Chondrocyte (in vitro differentiated cells): Measurements from ENCODE around the gene USP22. TPM values are rescaled to one million over a fixed set of nuclear protein-coding genes. Genes with fewer than 3 reads are reported as not detected.

Experiments
- DNase-seq: peaks from one replicate; pipeline ENCODE4 v3.0.0; 2021; ENCODE audit warnings: mixed read lengths, low spot score
- H3K27ac Mint-ChIP-seq: one replicate; pipeline ENCODE4 v1.8.0; 2021; ENCODE audit warnings: mild to moderate bottlenecking, moderate library complexity, mixed read lengths; ENCODE audit not compliant: unreplicated experiment
- H3K27me3 Mint-ChIP-seq: 2 replicates; pipeline ENCODE4 v1.8.0; 2021; ENCODE audit warnings: low read depth, mixed read lengths
- H3K36me3 Mint-ChIP-seq: 2 replicates; pipeline ENCODE4 v1.8.0; 2021; ENCODE audit warnings: low read depth, mixed read lengths
- H3K4me1 Mint-ChIP-seq: 2 replicates; pipeline ENCODE4 v1.8.0; 2021; ENCODE audit warnings: low read depth, mild to moderate bottlenecking, mixed read lengths
- H3K4me3 Mint-ChIP-seq: one replicate; pipeline ENCODE4 v1.8.0; 2021; ENCODE audit warnings: mild to moderate bottlenecking, moderate library complexity, mixed read lengths; ENCODE audit not compliant: unreplicated experiment
- H3K9me3 Mint-ChIP-seq: 2 replicates; pipeline ENCODE4 v1.8.0; 2021; ENCODE audit warnings: low read depth, mixed read lengths
- CTCF ChIP-seq: fragments of 200-600 bp; sonication (generic); IDR thresholded peaks from 2 replicates; pipeline ENCODE4 v1.5.0; 2021; ENCODE audit warnings: antibody characterized with exemption, mild to moderate bottlenecking, moderate library complexity
- total RNA-seq: library from RNA; stranded (reverse); gene quantifications from 3 replicates; pipeline ENCODE4 v1.2.1, GENCODE V29; 2021

USP22 gene
- total RNA-seq, 1 donor from 2014 or later: 248 TPM

- Mint-ChIP-seq H3K27ac (no peak overlapping the region), H3K9me3 (no peaks in the 10 kb centered on the region), H3K36me3 (peaks cover 10% of the 10 kb centered on the region), H3K4me1 (peaks cover 43% of the 10 kb centered on the region), H3K4me3 (no peak overlapping the region), H3K27me3 (no peaks in the 10 kb centered on the region)
- no peak for TF ChIP-seq CTCF
- no peak for DNase-seq
Measured at GRCh38 chr17:20994779-20995149, 48.0 kb downstream of the USP22 start.

GRCh38 chr17:20993863-20994778 is 48.7 kb downstream of the USP22 start:
- Mint-ChIP-seq H3K4me1 (peaks cover 43% of the 10 kb centered on the region), H3K36me3 (peaks cover 4% of the 10 kb centered on the region), H3K9me3 (no peaks in the 10 kb centered on the region), H3K27ac (peak overlapping the region; percentile 32), H3K27me3 (no peaks in the 10 kb centered on the region), H3K4me3 (no peak overlapping the region)
- DNase-seq: no peak
- TF ChIP-seq CTCF: no peak

- no peaks in the 10 kb centered on the region for H3K9me3 Mint-ChIP-seq
- H3K27me3 Mint-ChIP-seq: no peaks in the 10 kb centered on the region
- H3K4me1 Mint-ChIP-seq: peaks cover 35% of the 10 kb centered on the region
- H3K27ac Mint-ChIP-seq: peak overlapping the region; percentile 98
- no peak for DNase-seq
- peak; percentile 91 for TF ChIP-seq CTCF
- H3K36me3 Mint-ChIP-seq: no peaks in the 10 kb centered on the region
- peak overlapping the region; percentile 19 for H3K4me3 Mint-ChIP-seq
Measured at GRCh38 chr17:20992987-20993862, 49.6 kb downstream of the USP22 start.

- H3K9me3 Mint-ChIP-seq: no peaks in the 10 kb centered on the region
- no peak for DNase-seq
- no peak for TF ChIP-seq CTCF
- no peak overlapping the region for H3K27ac Mint-ChIP-seq
- H3K27me3 Mint-ChIP-seq: no peaks in the 10 kb centered on the region
- no peaks in the 10 kb centered on the region for H3K36me3 Mint-ChIP-seq
- peaks cover 35% of the 10 kb centered on the region for H3K4me1 Mint-ChIP-seq
- no peak overlapping the region for H3K4me3 Mint-ChIP-seq
Measured at GRCh38 chr17:20992416-20992815, 50.4 kb downstream of the USP22 start.
